ENCODE results near the gene GYS1. TPM values are rescaled to one million over a fixed set of nuclear protein-coding genes. Genes with fewer than 3 reads are reported as not detected.
A peak's percentile ranks its signal among the peaks of the same experiment; 100 is the strongest.

GYS1 gene
- total RNA-seq, 4 donors from 2014 or later = 31.8 to 107 (median 40.9) TPM

DNA sequence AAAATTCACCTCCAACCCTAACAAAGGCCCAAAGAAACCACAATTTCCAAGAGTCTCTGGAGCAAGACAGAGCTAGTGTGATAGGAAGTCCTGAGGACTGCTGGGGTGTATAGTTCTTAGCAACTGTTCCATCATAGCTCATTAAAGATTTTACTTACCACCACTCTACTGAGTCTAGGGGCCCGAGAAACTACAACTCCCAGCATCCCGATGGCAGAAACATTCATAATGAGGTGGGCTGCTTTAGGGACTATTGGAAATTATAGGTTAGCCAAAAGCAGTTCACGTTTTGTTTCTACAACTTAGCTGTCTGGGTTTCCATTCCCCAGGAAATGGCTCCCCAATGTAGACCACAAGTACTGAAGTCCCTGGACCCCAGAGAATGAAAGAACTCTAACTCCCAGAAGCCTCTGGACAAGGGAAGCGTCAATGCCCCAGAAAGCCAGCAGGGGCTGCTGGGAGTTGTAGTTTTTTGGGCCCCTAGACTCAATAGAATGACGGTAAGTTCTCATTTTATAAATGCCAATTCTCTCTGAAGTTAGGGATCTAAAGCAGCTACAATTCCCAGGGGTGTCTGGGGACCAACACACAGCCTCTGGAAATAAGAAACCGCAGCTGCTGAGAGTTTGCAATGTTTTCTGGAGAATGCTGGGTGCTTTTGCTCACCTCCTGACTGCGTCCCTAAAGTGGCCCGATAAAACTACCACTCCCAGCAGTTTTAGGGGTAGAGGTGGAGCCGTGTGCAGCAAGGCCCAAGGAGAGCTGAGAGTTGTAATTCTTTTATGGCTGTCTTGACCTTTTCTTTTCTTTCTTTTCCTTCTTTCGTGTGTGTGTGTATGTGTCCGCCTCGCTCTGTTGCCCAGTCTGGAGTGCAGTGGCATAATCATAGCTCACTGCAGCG, 16.9 kb downstream of the GYS1 start:
- WGBS, 2 donors (ENCODE audit: low coverage in 1 of 2) = 90% methylated on average over 13 of the region's 13 CpGs; no CpG with 5 or more reads in 1 of the 2 donors
- H3K27me3 ChIP-seq = no peaks in the 10 kb centered on the region
- no peak overlapping the region for H3K27ac ChIP-seq
- peaks cover 0 to 36% (median 12%) of the 10 kb centered on the region in 4 donors for H3K36me3 ChIP-seq
- DNase-seq = no peak
- peaks cover 4 to 8% (median 4%) of the 10 kb centered on the region in 4 donors for H3K4me1 ChIP-seq
- TF ChIP-seq POLR2A (IDR thresholded peaks at IDR 0.05) = no peak
- no peak for TF ChIP-seq EP300 (IDR thresholded peaks at IDR 0.05; ENCODE audit: low read depth)
- TF ChIP-seq, protein P1, sequence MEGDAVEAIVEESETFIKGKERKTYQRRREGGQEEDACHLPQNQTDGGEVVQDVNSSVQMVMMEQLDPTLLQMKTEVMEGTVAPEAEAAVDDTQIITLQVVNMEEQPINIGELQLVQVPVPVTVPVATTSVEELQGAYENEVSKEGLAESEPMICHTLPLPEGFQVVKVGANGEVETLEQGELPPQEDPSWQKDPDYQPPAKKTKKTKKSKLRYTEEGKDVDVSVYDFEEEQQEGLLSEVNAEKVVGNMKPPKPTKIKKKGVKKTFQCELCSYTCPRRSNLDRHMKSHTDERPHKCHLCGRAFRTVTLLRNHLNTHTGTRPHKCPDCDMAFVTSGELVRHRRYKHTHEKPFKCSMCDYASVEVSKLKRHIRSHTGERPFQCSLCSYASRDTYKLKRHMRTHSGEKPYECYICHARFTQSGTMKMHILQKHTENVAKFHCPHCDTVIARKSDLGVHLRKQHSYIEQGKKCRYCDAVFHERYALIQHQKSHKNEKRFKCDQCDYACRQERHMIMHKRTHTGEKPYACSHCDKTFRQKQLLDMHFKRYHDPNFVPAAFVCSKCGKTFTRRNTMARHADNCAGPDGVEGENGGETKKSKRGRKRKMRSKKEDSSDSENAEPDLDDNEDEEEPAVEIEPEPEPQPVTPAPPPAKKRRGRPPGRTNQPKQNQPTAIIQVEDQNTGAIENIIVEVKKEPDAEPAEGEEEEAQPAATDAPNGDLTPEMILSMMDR (IDR thresholded peaks at IDR 0.05) = peak in 1 of 5 experiments; percentile 13
- TF ChIP-seq POLR2AphosphoS5 (IDR thresholded peaks at IDR 0.05) = no peak
- in situ Hi-C loops (cut with MboI; ENCODE audit: low pct_ligation_motif_present in 1 of 4, low pct_unique_long_range_greater_than_20kb in 1 of 4, low sequenced_read_pairs in 3 of 4) = no loop called here
- intact Hi-C loops (cut with DNase I; ENCODE audit: low total_unique reads) = loop anchor here (10.0 kb wide), 1 partner anchor 181 kb away; no protein-coding TSS in a partner anchor
- H3K4me3 ChIP-seq = no peak overlapping the region
- H3K9me3 ChIP-seq = no peaks in the 10 kb centered on the region

DNA sequence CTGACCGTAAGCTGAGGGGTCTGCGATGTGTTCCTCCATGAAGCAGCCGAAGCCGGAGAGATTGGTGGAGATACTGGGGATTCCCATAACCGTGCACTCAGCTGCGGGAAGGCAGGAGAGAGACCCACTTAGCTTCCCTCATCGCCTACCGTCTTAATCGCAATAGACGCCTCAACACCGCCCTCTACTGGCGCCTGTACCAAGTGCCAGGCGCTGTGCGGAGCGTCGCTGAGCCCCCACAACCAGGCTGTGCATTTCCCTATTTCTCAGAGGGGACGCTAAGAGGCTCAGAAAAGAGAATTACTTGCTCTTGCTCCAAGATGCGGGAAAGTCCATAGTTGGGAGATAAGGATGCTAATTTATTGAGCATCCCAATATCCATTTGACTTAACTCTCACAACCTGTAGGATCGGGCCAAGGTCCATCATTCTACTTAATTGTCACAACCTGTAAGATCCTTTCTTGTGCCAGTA, 22.1 kb downstream of the GYS1 start:
- Histone ChIP-seq H3K4me3 (no peak overlapping the region), H3K27me3 (no peaks in the 10 kb centered on the region), H3K27ac (no peak overlapping the region), H3K9me3 (no peaks in the 10 kb centered on the region), H3K36me3 (peaks cover 0 to 38% (median 13%) of the 10 kb centered on the region in 4 donors), H3K4me1 (peaks cover 15 to 22% (median 17%) of the 10 kb centered on the region in 4 donors)
- TF ChIP-seq, protein P1 (IDR thresholded peaks at IDR 0.05) = peak; percentile 81 to 93 (median 92)
- TF ChIP-seq POLR2A (IDR thresholded peaks at IDR 0.05) = no peak
- TF ChIP-seq POLR2AphosphoS5 (IDR thresholded peaks at IDR 0.05) = peak in 1 of 3 donors; percentile 12
- intact Hi-C loops (cut with DNase I; ENCODE audit: low total_unique reads) = loop anchor here (10.0 kb wide), 1 partner anchor 176 kb away; no protein-coding TSS in a partner anchor
- in situ Hi-C loops (cut with MboI; ENCODE audit: low pct_ligation_motif_present in 1 of 4, low pct_unique_long_range_greater_than_20kb in 1 of 4, low sequenced_read_pairs in 3 of 4) = loop anchor here in 1 of 4 donors (5.0 to 25.0 kb wide), 2 partner anchors 109 to 179 kb away; partner anchors contain the start of genes PLEKHA4 and PPP1R15A
- peak; percentile 86 for DNase-seq
- 20 to 50% methylated on average over 2 to 19 of the region's 19 CpGs for WGBS, 2 donors (ENCODE audit: low coverage in 1 of 2)

DNA sequence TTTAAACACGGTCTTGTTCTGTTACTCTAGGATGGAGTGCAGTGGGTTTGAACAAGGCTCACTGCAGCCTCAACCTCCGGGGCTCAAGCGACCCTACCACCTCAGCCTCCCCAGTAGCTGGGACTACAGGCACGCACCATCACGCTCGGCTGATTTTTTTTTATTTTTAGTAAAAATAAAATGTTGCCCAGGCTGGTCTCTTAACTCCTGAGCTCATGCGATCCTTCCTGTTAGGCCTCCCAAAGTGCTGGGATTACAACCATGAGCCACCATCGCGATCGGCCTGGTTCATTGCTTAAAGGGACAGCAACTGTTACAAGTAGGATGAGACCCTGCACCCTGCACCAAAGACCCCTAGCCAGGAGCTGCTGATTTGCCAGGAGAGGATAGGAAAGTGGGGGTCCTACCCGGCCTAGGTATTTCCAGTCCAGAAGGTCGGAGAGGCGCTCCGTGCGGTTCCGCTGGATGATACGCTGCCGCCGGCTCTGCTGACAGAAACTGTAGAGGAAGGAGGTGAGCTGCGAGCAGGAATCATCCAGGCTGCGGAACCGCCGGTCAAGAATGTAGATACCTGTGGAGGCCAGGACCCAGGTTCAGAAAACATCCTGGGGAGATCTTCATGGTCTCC, 22.9 kb downstream of the GYS1 start:
- Histone ChIP-seq H3K4me1 (peaks cover 15 to 23% (median 18%) of the 10 kb centered on the region in 4 donors), H3K9me3 (no peaks in the 10 kb centered on the region), H3K27ac (no peak overlapping the region), H3K36me3 (peaks cover 0 to 37% (median 13%) of the 10 kb centered on the region in 4 donors), H3K27me3 (no peaks in the 10 kb centered on the region), H3K4me3 (no peak overlapping the region)
- WGBS, 2 donors (ENCODE audit: low coverage in 1 of 2) = 87 to 93% methylated on average over 17 to 23 of the region's 23 CpGs
- TF ChIP-seq POLR2A (IDR thresholded peaks at IDR 0.05) = no peak
- in situ Hi-C loops (cut with MboI; ENCODE audit: low pct_ligation_motif_present in 1 of 4, low pct_unique_long_range_greater_than_20kb in 1 of 4, low sequenced_read_pairs in 3 of 4) = loop anchor here in 1 of 4 donors (5.0 to 25.0 kb wide), 2 partner anchors 108 to 178 kb away; partner anchors contain the start of genes PLEKHA4 and PPP1R15A
- DNase-seq = no peak
- intact Hi-C loops (cut with DNase I; ENCODE audit: low total_unique reads) = loop anchor here (10.0 kb wide), 1 partner anchor 175 kb away; no protein-coding TSS in a partner anchor

DNA sequence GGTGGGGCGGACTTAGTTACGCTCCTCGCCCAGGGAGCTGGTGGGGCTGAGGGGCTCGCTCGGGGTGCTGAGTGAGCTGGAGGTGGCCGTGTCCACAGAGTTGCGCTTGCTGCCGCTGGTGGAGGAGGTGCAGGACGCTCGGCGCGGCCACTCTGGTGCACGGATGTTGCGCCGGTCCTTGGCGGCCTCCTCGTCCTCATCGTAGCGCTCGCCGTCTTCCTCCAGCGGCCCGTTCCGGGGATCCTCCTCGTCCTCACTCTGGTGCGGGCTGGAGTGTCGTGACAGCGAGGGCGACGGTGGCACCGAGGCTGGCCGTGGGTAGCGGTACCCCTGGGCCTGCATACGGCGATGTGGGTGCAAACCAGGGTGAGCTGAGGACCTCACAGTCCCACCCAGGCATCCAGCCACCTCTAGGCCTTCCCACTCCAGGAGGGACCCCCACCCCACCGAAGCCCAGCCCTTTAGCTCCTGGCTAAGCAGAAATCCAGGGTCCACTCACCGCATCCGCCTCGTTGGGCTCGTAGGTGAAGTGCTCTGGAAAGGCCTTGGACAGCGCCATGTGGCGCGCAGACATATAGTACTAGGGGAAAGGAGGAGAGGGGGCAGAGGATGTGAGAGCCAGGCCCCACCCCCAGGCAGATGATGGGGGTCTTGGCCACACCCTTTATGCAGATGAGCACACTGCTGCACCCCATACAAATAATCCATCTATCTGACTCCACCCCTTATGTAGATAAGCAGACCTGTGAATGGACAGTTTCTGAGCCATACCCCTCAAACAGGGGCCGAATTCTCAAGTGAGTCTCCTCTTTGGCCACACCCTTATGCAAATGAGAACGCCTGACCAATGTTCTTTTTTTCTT, 23.6 kb downstream of the GYS1 start:
- 80 to 93% methylated on average over 3 to 45 of the region's 45 CpGs for WGBS, 2 donors (ENCODE audit: low coverage in 1 of 2)
- Histone ChIP-seq H3K27ac (no peak overlapping the region), H3K4me1 (peaks cover 17 to 27% (median 21%) of the 10 kb centered on the region in 4 donors), H3K4me3 (no peak overlapping the region), H3K36me3 (peaks cover 0 to 33% (median 12%) of the 10 kb centered on the region in 4 donors), H3K9me3 (no peaks in the 10 kb centered on the region), H3K27me3 (no peaks in the 10 kb centered on the region)
- in situ Hi-C loops (cut with MboI; ENCODE audit: low pct_ligation_motif_present in 1 of 4, low pct_unique_long_range_greater_than_20kb in 1 of 4, low sequenced_read_pairs in 3 of 4) (loop anchor here in 1 of 4 donors (5.0 to 25.0 kb wide), 2 partner anchors 107 to 177 kb away; partner anchors contain the start of genes PLEKHA4 and PPP1R15A), intact Hi-C loops (cut with DNase I; ENCODE audit: low total_unique reads) (loop anchor here (10.0 kb wide), 3 partner anchors 65 to 175 kb away; partner anchors contain the start of genes NUCB1 and PPP1R15A)
- TF ChIP-seq POLR2A (IDR thresholded peaks at IDR 0.05) (no peak), EP300 (IDR thresholded peaks at IDR 0.05; ENCODE audit: low read depth) (no peak), POLR2AphosphoS5 (IDR thresholded peaks at IDR 0.05) (peak in 1 of 3 donors; percentile 48)
- TF ChIP-seq, protein P1 (IDR thresholded peaks at IDR 0.05) = no peak
- DNase-seq = no peak
